ENCODE data around the gene CRP.

CRP gene

GRCh38 chr1:159712080-159712479, 2.3 kb downstream of the CRP start:
- Histone ChIP-seq H3K36me3 (replicated peaks; ENCODE audit: low read depth, low read length) (no peaks in the 10 kb centered on the region), H3K79me2 (ENCODE audit: low read length) (no peaks in the 10 kb centered on the region), H3K27ac (ENCODE audit: low read length) (no peak overlapping the region), H3K27me3 (ENCODE audit: low read depth, low read length) (no peaks in the 10 kb centered on the region), H3K4me3 (ENCODE audit: low read length) (no peak overlapping the region), H2AFZ (ENCODE audit: low read depth, low read length) (no peak overlapping the region), H3K9ac (ENCODE audit: low read length) (no peak overlapping the region), H3K4me2 (ENCODE audit: low read length) (no peak overlapping the region), H4K20me1 (ENCODE audit: insufficient read depth, low read length) (no peaks in the 10 kb centered on the region), H3K9me3 (ENCODE audit: insufficient read depth, low read length) (no peaks in the 10 kb centered on the region), H3K4me1 (ENCODE audit: low read length) (no peaks in the 10 kb centered on the region)
- TF ChIP-seq CTCF (IDR thresholded peaks at IDR 0.05; ENCODE audit: low read depth, low read length) (no peak), EZH2phosphoT487 (IDR thresholded peaks at IDR 0.05; ENCODE audit: low read depth) (no peak)

- no peaks in the 10 kb centered on the region for H3K4me1 ChIP-seq (ENCODE audit: low read length)
- H3K36me3 ChIP-seq (replicated peaks; ENCODE audit: low read depth, low read length) = no peaks in the 10 kb centered on the region
- no peak overlapping the region for H3K4me2 ChIP-seq (ENCODE audit: low read length)
- H3K27me3 ChIP-seq (ENCODE audit: low read depth, low read length) = no peaks in the 10 kb centered on the region
- H2AFZ ChIP-seq (ENCODE audit: low read depth, low read length) = no peak overlapping the region
- no peak overlapping the region for H3K27ac ChIP-seq (ENCODE audit: low read length)
- H3K9ac ChIP-seq (ENCODE audit: low read length) = no peak overlapping the region
- no peaks in the 10 kb centered on the region for H4K20me1 ChIP-seq (ENCODE audit: insufficient read depth, low read length)
- H3K79me2 ChIP-seq (ENCODE audit: low read length) = no peaks in the 10 kb centered on the region
- TF ChIP-seq EZH2phosphoT487 (IDR thresholded peaks at IDR 0.05; ENCODE audit: low read depth) (no peak), CTCF (IDR thresholded peaks at IDR 0.05; ENCODE audit: low read depth, low read length) (no peak)
- no peak overlapping the region for H3K4me3 ChIP-seq (ENCODE audit: low read length)
- H3K9me3 ChIP-seq (ENCODE audit: insufficient read depth, low read length) = no peaks in the 10 kb centered on the region
Measured at GRCh38 chr1:159707472-159708260, 6.7 kb downstream of the CRP start.

GRCh38 chr1:159705904-159706256, 8.5 kb downstream of the CRP start:
- no peaks in the 10 kb centered on the region for H3K4me1 ChIP-seq (ENCODE audit: low read length)
- no peaks in the 10 kb centered on the region for H3K9me3 ChIP-seq (ENCODE audit: insufficient read depth, low read length)
- no peak overlapping the region for H3K4me3 ChIP-seq (ENCODE audit: low read length)
- H3K79me2 ChIP-seq (ENCODE audit: low read length) = no peaks in the 10 kb centered on the region
- no peaks in the 10 kb centered on the region for H3K36me3 ChIP-seq (replicated peaks; ENCODE audit: low read depth, low read length)
- H3K9ac ChIP-seq (ENCODE audit: low read length) = no peak overlapping the region
- H2AFZ ChIP-seq (ENCODE audit: low read depth, low read length) = no peak overlapping the region
- H3K27me3 ChIP-seq (ENCODE audit: low read depth, low read length) = no peaks in the 10 kb centered on the region
- H3K27ac ChIP-seq (ENCODE audit: low read length) = no peak overlapping the region
- no peak overlapping the region for H3K4me2 ChIP-seq (ENCODE audit: low read length)
- no peaks in the 10 kb centered on the region for H4K20me1 ChIP-seq (ENCODE audit: insufficient read depth, low read length)
- no peak for TF ChIP-seq CTCF (IDR thresholded peaks at IDR 0.05; ENCODE audit: low read depth, low read length)
- TF ChIP-seq EZH2phosphoT487 (IDR thresholded peaks at IDR 0.05; ENCODE audit: low read depth) = no peak

- H4K20me1 ChIP-seq (ENCODE audit: insufficient read depth, low read length) = no peaks in the 10 kb centered on the region
- no peaks in the 10 kb centered on the region for H3K9me3 ChIP-seq (ENCODE audit: insufficient read depth, low read length)
- H3K4me3 ChIP-seq (ENCODE audit: low read length) = no peak overlapping the region
- TF ChIP-seq EZH2phosphoT487 (IDR thresholded peaks at IDR 0.05; ENCODE audit: low read depth) (no peak), CTCF (IDR thresholded peaks at IDR 0.05; ENCODE audit: low read depth, low read length) (no peak)
- no peaks in the 10 kb centered on the region for H3K4me1 ChIP-seq (ENCODE audit: low read length)
- no peaks in the 10 kb centered on the region for H3K36me3 ChIP-seq (replicated peaks; ENCODE audit: low read depth, low read length)
- H2AFZ ChIP-seq (ENCODE audit: low read depth, low read length) = no peak overlapping the region
- no peaks in the 10 kb centered on the region for H3K79me2 ChIP-seq (ENCODE audit: low read length)
- no peak overlapping the region for H3K27ac ChIP-seq (ENCODE audit: low read length)
- no peak overlapping the region for H3K9ac ChIP-seq (ENCODE audit: low read length)
- H3K27me3 ChIP-seq (ENCODE audit: low read depth, low read length) = no peaks in the 10 kb centered on the region
- no peak overlapping the region for H3K4me2 ChIP-seq (ENCODE audit: low read length)
Measured at GRCh38 chr1:159705251-159705903, 9.0 kb downstream of the CRP start.

All from OCI-LY3 (cell line).